ENCODE data around the gene SPTBN1.

The SPTBN1 gene

GRCh38 chr2:54419855-54420523 lies 36.1 kb upstream of the SPTBN1 start:
- Histone ChIP-seq H3K79me2 (ENCODE audit: insufficient read depth, low read length) (no peaks in the 10 kb centered on the region), H3F3A (ENCODE audit: insufficient read depth, low read length) (no peaks in the 10 kb centered on the region), H3K27ac (ENCODE audit: low read depth, low read length, poor library complexity, severe bottlenecking) (no peak overlapping the region), H3K27me3 (ENCODE audit: insufficient read depth, low read length) (no peaks in the 10 kb centered on the region), H3K36me3 (ENCODE audit: insufficient read depth, low read length) (no peaks in the 10 kb centered on the region), H3K4me2 (ENCODE audit: low read length) (no peak overlapping the region), H3K9me2 (ENCODE audit: low read depth, low read length) (no peaks in the 10 kb centered on the region), H4K20me1 (ENCODE audit: insufficient read depth, low read length) (no peaks in the 10 kb centered on the region), H3K4me3 (ENCODE audit: low read depth, low read length, poor library complexity, severe bottlenecking) (no peak overlapping the region), H2AFZ (ENCODE audit: low read length) (no peak overlapping the region), H3K9ac (ENCODE audit: low read length) (no peak overlapping the region), H3K4me1 (ENCODE audit: insufficient read depth, low read length, severe bottlenecking) (no peaks in the 10 kb centered on the region), H3K9me3 (ENCODE audit: low read length) (peaks cover 5% of the 10 kb centered on the region; the same call in 1 of the 2 replicates)
- TF ChIP-seq EZH2 (IDR thresholded peaks at IDR 0.05; ENCODE audit: borderline replicate concordance, low read length) (no peak), CTCF (IDR thresholded peaks at IDR 0.05; ENCODE audit: low read length) (no peak)

GRCh38 chr2:54420524-54421172 lies 35.5 kb upstream of the SPTBN1 start:
- Histone ChIP-seq H3K27ac (ENCODE audit: low read depth, low read length, poor library complexity, severe bottlenecking) (no peak overlapping the region), H3K9me3 (ENCODE audit: low read length) (peaks cover 5% of the 10 kb centered on the region; the same call in 1 of the 2 replicates), H2AFZ (ENCODE audit: low read length) (no peak overlapping the region), H3K9ac (ENCODE audit: low read length) (no peak overlapping the region), H3F3A (ENCODE audit: insufficient read depth, low read length) (no peaks in the 10 kb centered on the region), H4K20me1 (ENCODE audit: insufficient read depth, low read length) (no peaks in the 10 kb centered on the region), H3K4me3 (ENCODE audit: low read depth, low read length, poor library complexity, severe bottlenecking) (no peak overlapping the region), H3K4me1 (ENCODE audit: insufficient read depth, low read length, severe bottlenecking) (no peaks in the 10 kb centered on the region), H3K4me2 (ENCODE audit: low read length) (no peak overlapping the region), H3K36me3 (ENCODE audit: insufficient read depth, low read length) (no peaks in the 10 kb centered on the region), H3K79me2 (ENCODE audit: insufficient read depth, low read length) (no peaks in the 10 kb centered on the region), H3K9me2 (ENCODE audit: low read depth, low read length) (no peaks in the 10 kb centered on the region), H3K27me3 (ENCODE audit: insufficient read depth, low read length) (no peaks in the 10 kb centered on the region)
- TF ChIP-seq EZH2 (IDR thresholded peaks at IDR 0.05; ENCODE audit: borderline replicate concordance, low read length) (no peak), CTCF (IDR thresholded peaks at IDR 0.05; ENCODE audit: low read length) (no peak)

GRCh38 chr2:54422072-54422581 lies 34.0 kb upstream of the SPTBN1 start:
- Histone ChIP-seq H3K4me1 (ENCODE audit: insufficient read depth, low read length, severe bottlenecking) (no peaks in the 10 kb centered on the region), H3K27me3 (ENCODE audit: insufficient read depth, low read length) (no peaks in the 10 kb centered on the region), H3K9ac (ENCODE audit: low read length) (no peak overlapping the region), H3K9me3 (ENCODE audit: low read length) (peaks cover 5% of the 10 kb centered on the region; the same call in 1 of the 2 replicates), H3K36me3 (ENCODE audit: insufficient read depth, low read length) (no peaks in the 10 kb centered on the region), H3K9me2 (ENCODE audit: low read depth, low read length) (no peaks in the 10 kb centered on the region), H3K27ac (ENCODE audit: low read depth, low read length, poor library complexity, severe bottlenecking) (no peak overlapping the region), H3F3A (ENCODE audit: insufficient read depth, low read length) (no peaks in the 10 kb centered on the region), H3K4me3 (ENCODE audit: low read depth, low read length, poor library complexity, severe bottlenecking) (no peak overlapping the region), H3K79me2 (ENCODE audit: insufficient read depth, low read length) (no peaks in the 10 kb centered on the region), H3K4me2 (ENCODE audit: low read length) (no peak overlapping the region), H2AFZ (ENCODE audit: low read length) (no peak overlapping the region), H4K20me1 (ENCODE audit: insufficient read depth, low read length) (no peaks in the 10 kb centered on the region)
- TF ChIP-seq CTCF (IDR thresholded peaks at IDR 0.05; ENCODE audit: low read length) (no peak), EZH2 (IDR thresholded peaks at IDR 0.05; ENCODE audit: borderline replicate concordance, low read length) (no peak)

Measured in OCI-LY1 (cell line).